VCaP (cell line): ENCODE measurements around the gene SPINDOC.

Experiments used
- H3K27ac ChIP-seq: fragments of 450-650 bp; 2 replicates; pipeline ENCODE4 v1.5.1; 2017
- CTCF ChIP-seq: fragments of 450-650 bp; conservative IDR thresholded peaks from 2 replicates; pipeline ENCODE4 v1.5.1; 2017; ENCODE audit warnings: mild to moderate bottlenecking, moderate library complexity

The SPINDOC gene

GRCh38 chr11:63862923-63863322, 49.7 kb downstream of the SPINDOC start:
- TF ChIP-seq CTCF: no peak
- H3K27ac ChIP-seq: peak overlapping the region; percentile 93

DNA sequence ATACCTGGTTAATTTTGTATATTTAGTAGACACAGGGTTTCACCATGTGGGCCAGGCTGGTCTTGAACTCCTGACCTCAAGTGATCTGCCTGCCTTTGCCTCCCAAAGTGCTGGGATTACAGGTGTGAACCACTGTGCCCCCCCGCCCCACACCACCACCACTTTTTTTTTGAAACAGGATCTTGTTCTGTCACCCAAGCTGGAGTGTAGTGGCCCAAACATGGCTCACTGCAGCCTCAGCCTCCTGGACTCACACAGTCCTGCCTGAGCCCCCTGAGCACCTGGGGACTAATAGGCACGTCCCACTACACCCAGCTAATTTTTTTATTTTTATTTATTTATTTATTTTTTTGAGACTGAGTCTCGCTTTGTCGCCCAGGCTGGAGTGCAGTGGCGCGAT, 50.4 kb downstream of the SPINDOC start:
- peak overlapping the region; percentile 93 for H3K27ac ChIP-seq

DNA sequence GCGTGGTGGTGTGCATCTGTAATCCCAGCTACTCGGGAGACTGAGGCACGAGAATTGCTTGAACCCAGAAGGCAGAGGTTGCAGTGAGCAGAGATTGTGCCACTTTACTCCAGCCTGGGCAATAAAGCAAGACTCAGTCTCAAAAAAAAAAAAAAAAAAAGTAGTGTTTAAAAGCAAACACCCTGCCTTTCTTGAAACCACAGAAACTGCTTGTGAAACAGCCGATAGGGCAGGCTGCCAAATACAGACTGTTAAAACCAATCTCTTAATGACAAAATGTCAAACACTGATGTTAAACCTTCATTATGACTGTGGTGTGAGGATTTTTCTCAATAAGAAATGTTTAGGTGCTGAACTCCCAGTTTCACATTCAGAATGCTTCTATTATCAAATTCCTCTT, 53.0 kb downstream of the SPINDOC start:
- no peak for TF ChIP-seq CTCF
- H3K27ac ChIP-seq: peak overlapping the region; percentile 93

- TF ChIP-seq CTCF: no peak
- H3K27ac ChIP-seq: peak overlapping the region; percentile 93
Measured at GRCh38 chr11:63867511-63867910, 54.3 kb downstream of the SPINDOC start.

DNA sequence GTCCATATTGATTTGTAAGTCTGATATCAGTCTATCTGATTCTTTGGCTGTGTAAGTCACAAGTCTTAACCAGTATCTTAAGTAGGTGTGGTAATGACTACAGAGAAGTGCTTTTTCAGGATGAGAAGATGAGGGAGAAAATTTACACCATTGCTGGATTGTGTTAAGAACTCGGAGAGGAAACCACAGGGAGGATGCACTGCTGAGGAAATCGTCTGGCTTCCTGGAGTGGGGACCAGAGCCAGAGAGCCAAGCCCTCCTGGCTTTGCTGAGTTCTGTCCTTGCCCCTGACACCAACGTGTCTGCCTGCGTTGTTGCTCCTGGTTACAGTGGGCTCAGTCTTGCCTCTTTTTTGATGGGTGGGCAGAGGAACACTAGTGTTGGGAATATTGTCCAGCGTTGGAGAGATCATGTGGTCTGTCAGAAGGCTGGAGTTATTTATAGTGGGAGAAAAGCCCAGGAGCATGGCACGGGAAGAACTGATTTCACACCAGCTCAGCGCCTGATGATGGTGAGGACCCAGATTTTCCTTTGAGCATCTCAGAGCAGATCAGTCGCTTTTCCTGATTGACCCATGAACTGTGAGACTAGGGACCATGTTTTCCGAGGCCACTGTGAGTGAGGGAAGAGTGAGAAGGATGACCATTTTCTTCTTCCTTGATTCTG, 55.3 kb downstream of the SPINDOC start:
- H3K27ac ChIP-seq: peak overlapping the region; percentile 93
- TF ChIP-seq CTCF: no peak

DNA sequence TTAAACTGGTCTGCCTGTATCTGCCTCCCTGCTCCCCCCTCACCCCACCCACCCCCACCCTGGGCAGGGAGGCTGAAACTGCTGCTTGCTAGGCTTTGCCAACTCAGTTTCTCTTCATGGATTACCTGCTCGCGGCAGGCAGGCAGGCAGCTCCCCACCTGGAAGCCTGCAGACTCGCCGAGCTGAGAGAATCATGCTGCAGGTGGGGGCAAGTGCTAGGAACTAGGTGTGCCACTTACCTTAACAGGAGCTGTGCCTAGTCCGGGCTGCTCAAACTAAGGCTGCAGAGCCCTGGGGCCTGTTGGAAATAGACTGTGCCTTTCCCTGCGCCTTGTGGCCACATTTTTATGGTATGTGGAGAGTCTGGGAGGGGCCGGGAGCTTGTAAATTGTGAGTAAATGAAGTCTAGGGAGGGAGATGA, 55.9 kb downstream of the SPINDOC start:
- TF ChIP-seq CTCF: no peak
- H3K27ac ChIP-seq: peak overlapping the region; percentile 93

DNA sequence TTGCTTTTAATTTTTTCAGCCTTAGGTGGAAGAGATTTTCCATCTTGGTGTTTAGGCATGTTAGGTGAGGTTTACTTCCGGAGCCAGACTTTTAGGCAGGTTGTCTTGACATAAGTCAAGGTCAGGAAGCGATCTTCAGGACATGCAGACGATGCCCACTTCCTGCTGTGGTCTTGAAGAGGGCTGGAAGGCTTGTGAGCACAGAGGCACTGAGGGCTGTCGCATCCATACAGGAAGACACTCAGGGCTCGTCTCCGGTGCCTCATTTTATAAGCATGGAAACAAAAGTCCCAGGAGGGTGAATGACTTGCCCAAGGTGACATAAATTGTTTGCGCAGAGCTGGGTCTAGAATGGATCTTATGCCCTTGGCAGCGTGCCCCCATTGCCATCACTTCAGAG, 56.4 kb downstream of the SPINDOC start:
- no peak for TF ChIP-seq CTCF

DNA sequence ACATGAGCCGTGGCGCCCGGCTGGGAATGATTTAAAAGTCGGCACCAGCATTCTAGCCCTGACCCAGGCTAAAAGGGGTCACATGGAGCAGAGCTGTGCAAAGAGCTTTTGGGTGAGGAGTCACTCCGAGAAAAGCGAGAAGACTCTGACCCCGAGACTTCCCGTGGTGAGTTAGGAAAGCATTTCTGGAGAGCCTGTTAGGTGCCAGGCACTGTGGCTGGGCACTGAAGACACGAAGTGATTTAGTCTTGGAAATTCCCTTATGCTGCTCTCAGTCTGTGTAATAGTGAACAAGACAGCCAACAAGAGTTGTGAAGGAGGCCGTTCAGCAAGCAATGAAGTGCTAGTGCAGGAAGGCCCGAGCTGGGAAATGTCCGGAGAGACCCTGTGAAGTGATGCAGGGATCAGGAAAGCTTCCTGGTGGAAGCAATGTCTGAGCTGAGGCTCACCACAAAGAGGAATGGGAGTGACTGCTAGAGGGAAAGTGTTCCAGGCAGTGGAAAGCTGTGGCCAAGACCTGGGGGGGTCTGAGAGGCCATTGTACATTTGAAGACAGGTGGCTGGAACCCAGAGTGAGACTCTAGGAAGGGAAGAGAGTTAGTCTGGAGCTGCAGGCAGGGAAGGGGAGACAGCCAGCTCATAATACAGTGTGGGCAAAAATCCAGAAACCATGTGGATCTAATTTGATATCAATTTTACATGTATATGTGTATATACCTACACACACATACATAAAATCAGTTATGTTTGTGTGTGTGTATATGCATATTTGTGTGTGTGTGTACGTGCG, 57.3 kb downstream of the SPINDOC start:
- H3K27ac ChIP-seq: peak overlapping the region; percentile 93
- no peak for TF ChIP-seq CTCF

More for the DNA sequence above, 56.4 kb downstream of the SPINDOC start:
- peak overlapping the region; percentile 93 for H3K27ac ChIP-seq
